ENCODE data around the gene CYSLTR2. TPM values are rescaled to one million over a fixed set of nuclear protein-coding genes. Genes with fewer than 3 reads are reported as not detected.
A peak's percentile ranks its signal among the peaks of the same experiment; 100 is the strongest.

Gene CYSLTR2, protein sequence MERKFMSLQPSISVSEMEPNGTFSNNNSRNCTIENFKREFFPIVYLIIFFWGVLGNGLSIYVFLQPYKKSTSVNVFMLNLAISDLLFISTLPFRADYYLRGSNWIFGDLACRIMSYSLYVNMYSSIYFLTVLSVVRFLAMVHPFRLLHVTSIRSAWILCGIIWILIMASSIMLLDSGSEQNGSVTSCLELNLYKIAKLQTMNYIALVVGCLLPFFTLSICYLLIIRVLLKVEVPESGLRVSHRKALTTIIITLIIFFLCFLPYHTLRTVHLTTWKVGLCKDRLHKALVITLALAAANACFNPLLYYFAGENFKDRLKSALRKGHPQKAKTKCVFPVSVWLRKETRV
- total RNA-seq (2014; rRNA removed; shearing (Covaris generic)), result not detected in 2 replicates

DNA sequence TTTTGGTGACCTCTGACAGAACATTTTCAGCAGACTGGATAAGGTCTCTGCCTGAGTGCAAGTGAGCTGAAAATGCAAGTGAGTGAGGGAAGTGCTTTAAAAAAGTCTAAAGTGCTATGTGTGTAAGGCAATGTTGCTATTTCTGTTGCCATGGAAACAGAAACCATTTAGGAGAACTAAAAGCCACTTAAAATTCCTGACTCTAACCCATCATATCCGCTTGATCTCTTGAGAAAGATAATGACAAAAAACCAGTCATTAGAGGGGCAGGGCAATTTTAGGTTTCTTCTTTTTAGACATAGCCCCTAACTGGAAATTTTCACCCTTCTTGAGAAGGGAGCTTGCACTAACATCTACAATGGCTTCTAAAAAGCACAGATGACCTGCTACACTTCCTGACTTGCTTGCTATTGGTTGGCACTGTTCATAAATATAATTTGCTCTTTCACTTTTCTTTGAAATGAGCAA, at the start of gene CYSLTR2:
CYSLTR2 (plus strand) TSS at position 458 of the 468 bp plus-strand sequence. CDS start 52,889 bp downstream, outside the sequence.
- peak; percentile 25 for DNase-seq (ENCODE audit: low read depth)

- DNase-seq (ENCODE audit: low read depth), result no peak
Measured at GRCh38 chr13:48615049-48615448, 38.7 kb upstream of the CYSLTR2 start.

GRCh38 chr13:48618937-48619336, 34.8 kb upstream of the CYSLTR2 start:
- DNase-seq (ENCODE audit: low read depth), result no peak

DNA sequence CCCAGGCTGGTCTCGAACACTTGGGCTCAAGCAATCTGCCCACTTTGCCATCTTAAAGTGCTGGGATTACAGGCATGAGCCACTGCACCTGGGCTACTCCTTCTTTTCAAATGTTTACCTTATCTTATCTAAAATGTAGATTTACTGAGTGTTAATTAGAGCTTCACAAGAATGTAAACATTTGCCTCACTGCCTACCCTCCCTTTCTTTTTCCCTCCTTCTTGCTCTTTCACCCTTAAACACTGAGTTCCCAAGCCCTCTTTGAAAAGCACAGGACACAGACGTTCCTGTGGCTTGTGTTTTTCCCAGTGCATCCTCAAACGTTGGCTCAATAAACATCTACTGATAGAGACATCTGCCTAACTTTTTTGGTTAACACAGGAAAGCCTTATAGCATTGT, 32.7 kb upstream of the CYSLTR2 start:
- DNase-seq (ENCODE audit: low read depth), result no peak

GRCh38 chr13:48624016-48624415, 29.7 kb upstream of the CYSLTR2 start:
- no peak for DNase-seq (ENCODE audit: low read depth)

- no peak for DNase-seq (ENCODE audit: low read depth)
Measured at GRCh38 chr13:48624858-48625257, 28.9 kb upstream of the CYSLTR2 start.

- DNase-seq (ENCODE audit: low read depth), result no peak
Measured at GRCh38 chr13:48625413-48626076, 28.2 kb upstream of the CYSLTR2 start.

GRCh38 chr13:48626077-48626449, 27.7 kb upstream of the CYSLTR2 start:
- DNase-seq (ENCODE audit: low read depth), result no peak

DNA sequence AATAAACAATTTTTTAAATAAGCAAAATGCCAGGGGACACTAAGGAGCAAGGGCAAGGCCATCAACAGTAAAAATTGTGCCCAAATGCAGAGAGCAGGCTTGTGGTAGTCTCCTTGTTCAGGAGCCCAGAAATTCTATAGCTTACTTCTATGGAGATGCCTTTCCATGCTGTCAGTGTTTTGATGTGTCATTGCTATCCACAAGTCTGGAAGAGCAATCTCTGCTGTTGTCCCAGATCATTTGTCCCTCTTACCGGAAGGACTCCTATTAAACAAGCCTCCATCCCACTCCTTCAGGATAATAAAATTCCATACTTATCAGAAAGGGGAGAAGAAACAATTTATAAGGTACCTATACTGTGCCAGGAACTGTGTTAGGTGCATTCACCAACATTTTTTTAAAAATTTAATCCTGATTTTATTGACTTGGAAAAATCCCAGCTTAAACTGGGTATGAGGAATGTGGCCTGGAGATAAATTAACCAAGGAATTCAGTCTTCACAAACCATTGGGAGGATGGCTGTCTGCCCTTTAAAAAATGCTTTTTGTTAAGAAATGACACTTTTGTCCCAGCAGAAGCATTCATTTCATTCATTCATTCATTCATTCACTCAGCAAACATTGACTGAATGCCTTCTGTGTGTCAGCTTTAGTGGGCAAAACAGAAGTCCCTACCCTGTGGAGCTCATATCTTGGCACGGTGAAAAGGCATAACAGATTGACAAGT, 26.8 kb upstream of the CYSLTR2 start:
- DNase-seq (ENCODE audit: low read depth), result no peak

DNA sequence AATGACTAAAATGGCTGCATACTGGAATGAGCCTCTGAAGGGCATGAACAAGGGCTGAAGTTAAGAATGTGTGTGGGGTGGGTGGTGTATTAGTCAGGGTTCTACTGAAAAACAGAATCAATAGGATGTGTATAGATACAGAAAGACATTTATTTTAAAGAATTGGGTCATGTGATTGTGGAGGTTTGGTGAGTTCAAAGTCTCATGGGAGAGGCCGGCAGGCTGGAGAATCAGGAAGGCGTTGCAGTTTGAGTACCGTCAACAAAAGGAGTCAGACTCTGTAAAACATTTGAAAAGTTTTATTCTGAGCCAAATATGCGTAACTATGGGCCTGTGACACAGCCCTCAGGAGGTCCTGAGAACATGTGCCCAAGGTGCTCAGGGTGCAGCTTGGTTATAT, 24.5 kb upstream of the CYSLTR2 start:
- DNase-seq (ENCODE audit: low read depth), result no peak

DNA sequence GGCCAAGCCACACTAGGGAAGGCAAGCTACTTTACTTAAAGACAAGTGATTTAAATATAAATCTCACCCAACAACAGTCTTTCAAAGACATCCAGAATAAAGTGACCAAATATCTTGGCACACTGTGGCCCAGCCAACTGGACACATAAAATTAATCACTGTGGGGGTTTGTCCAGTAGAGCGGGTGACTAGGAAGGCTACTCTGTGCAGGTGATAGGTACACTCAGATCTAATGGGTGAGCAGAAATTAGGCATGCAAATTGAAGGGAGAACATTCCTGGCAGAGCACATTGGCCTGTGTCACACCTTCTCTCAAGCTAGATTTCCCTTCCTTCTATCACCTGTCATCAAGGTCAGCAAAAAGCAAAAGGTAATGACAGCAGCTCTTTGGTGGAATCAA, 23.4 kb upstream of the CYSLTR2 start:
- no peak for DNase-seq (ENCODE audit: low read depth)

DNA sequence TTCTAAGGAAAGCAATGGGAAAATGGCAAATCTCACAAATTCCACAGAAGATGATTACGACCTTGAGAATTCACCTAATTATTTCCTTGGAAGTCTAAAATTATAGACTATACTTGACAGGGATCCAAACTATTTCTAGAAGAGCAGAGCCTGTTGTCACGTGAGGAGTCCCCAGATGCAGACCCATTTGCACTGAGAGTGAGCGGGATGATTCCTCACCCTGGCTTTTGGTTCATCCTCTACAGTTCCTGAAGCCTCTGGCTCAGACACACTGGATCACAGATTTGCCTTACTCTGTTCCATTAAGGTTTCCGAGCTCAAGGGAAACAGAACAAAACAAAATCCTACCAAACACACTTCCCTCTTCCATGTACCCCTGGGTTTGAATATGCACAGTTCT, 23.0 kb upstream of the CYSLTR2 start:
- DNase-seq (ENCODE audit: low read depth), result no peak

DNA sequence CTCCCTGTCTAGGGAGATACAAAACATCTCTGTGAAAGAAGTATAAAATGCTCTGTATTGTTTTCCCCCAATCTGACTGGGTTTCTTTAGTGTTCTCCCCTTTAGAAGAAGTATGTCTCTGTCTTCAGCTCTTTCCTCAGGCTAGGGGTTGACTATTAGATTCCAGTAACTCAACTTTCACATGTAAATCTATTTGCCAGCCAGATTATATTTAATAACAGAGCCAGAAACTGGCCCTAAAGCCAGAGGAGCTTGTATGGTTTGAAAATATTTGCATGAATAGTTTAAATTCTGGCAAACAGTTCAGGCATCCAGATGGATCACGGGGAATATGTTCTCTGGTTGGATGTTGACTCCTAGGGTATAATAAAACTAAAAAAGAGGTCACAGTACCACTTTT, 22.3 kb upstream of the CYSLTR2 start:
- no peak for DNase-seq (ENCODE audit: low read depth)

DNA sequence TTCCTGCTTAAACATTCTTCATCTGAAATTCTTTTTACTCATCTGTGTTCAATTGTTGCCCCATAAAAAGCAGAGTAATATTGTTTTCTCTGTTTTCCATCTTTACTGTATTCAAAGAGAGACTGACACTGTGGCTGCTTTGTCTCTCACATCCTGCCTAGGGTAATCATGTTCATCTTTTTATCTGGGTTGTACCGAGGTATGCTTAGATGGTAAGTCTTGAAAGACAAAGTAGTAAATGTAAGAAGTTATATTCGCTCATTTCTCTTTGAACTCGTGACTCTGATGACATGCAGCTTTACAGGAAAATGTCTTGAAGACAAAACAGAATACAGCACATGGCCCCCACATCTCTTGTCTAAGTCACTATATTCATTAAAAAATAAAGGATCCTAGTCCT, 20.0 kb upstream of the CYSLTR2 start:
- DNase-seq (ENCODE audit: low read depth), result no peak

- no peak for DNase-seq (ENCODE audit: low read depth)
Measured at GRCh38 chr13:48634636-48635035, 19.1 kb upstream of the CYSLTR2 start.

- no peak for DNase-seq (ENCODE audit: low read depth)
Measured at GRCh38 chr13:48635478-48635877, 18.3 kb upstream of the CYSLTR2 start.

DNA sequence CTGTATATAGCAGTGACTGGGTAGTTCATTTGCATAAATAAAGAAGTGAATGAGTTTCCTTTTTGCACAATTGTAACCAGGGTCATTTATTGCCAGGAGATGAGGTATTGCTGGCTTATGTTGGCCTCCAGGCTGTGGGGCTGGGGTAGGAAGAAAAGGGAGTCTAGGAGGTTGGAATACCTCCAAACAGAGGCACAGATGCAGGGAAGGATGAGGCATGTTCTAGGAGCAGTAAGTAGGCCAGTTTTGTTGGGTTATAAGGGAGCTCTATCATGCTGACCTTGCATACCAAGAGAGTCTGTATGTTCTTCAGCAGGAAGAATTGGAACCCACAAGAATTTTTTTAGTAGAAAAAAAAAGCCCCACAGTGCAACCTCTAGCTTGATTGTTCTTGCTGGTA, 17.2 kb upstream of the CYSLTR2 start:
- no peak for DNase-seq (ENCODE audit: low read depth)

DNA sequence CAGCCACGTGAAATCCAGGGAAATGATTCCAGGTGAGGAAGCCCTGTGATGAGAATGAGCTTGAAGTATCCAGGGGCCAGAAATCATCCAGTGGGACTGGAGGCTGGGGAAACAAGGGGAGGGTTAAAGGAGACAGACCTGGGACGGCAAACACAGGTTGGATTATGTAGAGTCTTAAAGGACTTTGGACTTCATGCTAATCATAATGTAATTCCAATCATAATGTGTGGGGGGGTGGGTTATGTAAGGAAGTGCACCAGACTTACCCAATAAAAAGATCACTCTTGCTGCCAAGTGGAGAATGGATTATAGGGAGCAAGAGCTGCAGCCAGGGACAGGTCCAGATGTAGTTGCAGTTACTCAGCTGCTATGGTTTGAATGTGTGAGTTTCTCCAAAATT, 16.1 kb upstream of the CYSLTR2 start:
- DNase-seq (ENCODE audit: low read depth), result no peak

- DNase-seq (ENCODE audit: low read depth), result no peak
Measured at GRCh38 chr13:48640767-48641166, 13.0 kb upstream of the CYSLTR2 start.

- DNase-seq (ENCODE audit: low read depth), result no peak
Measured at GRCh38 chr13:48641404-48641803, 12.3 kb upstream of the CYSLTR2 start.

- no peak for DNase-seq (ENCODE audit: low read depth)
Measured at GRCh38 chr13:48642061-48642460, 11.7 kb upstream of the CYSLTR2 start.

DNA sequence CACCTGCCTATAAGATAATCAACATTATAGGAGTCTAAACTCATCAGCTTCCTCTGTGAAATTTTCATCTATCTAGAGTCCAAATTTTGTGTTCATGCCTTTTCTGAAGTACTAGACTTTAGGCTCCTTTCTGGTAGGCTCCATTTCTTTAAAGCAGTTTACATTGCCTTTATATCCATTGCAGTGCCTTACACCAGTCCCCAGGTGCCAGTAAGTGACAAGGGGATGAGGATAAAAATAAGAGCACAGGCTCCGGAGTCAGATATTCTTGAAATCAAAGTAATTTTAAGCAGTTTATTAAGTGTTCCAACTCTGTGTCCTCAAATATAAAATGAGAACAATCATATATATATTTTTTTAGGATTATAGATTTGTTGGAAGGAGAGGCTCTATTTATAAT, 10.6 kb upstream of the CYSLTR2 start:
- DNase-seq (ENCODE audit: low read depth), result no peak

GRCh38 chr13:48644141-48644540, 9.6 kb upstream of the CYSLTR2 start:
- no peak for DNase-seq (ENCODE audit: low read depth)

Data from Daoy (cell line).